BLaER1 (cell line): ENCODE data around the gene TRIM32.

ENCODE experiments used
- H3K27ac ChIP-seq: shearing (Covaris generic); formaldehyde crosslinking; 2 replicates; pipeline ENCODE4 v1.8.1; 2022
- H3K27me3 ChIP-seq: shearing (Covaris generic); formaldehyde crosslinking; 2 replicates; pipeline ENCODE4 v1.8.1; 2022
- H3K36me3 ChIP-seq: shearing (Covaris generic); formaldehyde crosslinking; 2 replicates; pipeline ENCODE4 v1.8.1; 2022
- H3K4me1 ChIP-seq: shearing (Covaris generic); formaldehyde crosslinking; 2 replicates; pipeline ENCODE4 v1.8.1; 2022
- H3K4me2 ChIP-seq: shearing (Covaris generic); formaldehyde crosslinking; 2 replicates; pipeline ENCODE4 v1.8.1; 2022
- H3K4me3 ChIP-seq: shearing (Covaris generic); formaldehyde crosslinking; 2 replicates; pipeline ENCODE4 v1.8.1; 2022
- H3K9ac ChIP-seq: shearing (Covaris generic); formaldehyde crosslinking; 2 replicates; pipeline ENCODE4 v1.8.1; 2022
- H3K9me3 ChIP-seq: shearing (Covaris generic); formaldehyde crosslinking; 2 replicates; pipeline ENCODE4 v1.8.1; 2022
- H4K20me1 ChIP-seq: shearing (Covaris generic); formaldehyde crosslinking; 2 replicates; pipeline ENCODE4 v1.8.1; 2022
- Cebpa-rat ChIP-seq: shearing (Covaris generic); IDR thresholded peaks from 2 replicates; pipeline ENCODE4 v1.8.1; 2022

The TRIM32 gene

DNA sequence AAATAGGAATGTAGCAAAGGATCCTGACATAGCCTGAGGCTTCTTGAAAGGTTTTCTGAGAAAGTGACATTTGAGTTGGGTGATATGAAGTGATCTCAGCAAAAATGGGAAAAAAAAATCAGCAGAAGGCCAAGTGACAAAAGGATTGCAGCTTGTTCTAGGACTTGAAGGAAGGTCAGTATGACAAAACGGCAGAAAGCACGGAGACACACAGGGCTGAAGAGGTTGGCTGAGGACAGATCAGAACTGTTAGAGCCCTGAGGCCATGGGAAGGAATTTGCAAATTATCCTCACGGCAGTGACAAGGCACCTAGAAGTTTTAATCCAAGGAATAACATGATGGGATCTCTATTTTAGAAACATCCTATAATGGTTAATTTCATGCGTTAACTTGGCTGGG lies 31.0 kb downstream of the TRIM32 start:
- Histone ChIP-seq H3K27ac (no peak overlapping the region), H3K4me3 (no peak overlapping the region), H3K4me1 (peaks cover 24% of the 10 kb centered on the region), H3K27me3 (no peaks in the 10 kb centered on the region), H3K9ac (no peak overlapping the region), H3K9me3 (no peaks in the 10 kb centered on the region), H4K20me1 (no peaks in the 10 kb centered on the region), H3K4me2 (no peak overlapping the region), H3K36me3 (no peaks in the 10 kb centered on the region)
- TF ChIP-seq Cebpa-rat, result no peak

DNA sequence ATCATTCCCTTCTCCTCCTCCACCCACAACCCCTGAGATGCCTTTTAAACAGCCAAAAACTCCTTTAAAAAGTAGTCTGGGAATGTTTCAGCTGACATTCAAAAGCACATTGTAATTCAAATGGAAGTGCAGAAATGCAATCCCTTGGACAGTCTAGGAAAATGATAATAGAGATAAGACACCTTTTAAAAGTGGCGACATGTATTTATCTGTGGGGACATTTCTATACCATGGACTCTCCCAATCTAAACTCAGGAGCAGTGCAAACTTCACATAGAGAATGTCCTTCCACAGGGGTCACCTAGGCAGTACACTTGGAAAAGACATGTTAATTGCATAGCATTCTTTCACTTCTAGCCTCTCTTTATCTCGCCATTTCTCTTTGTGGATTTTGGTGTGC lies 33.0 kb downstream of the TRIM32 start:
- H3K27me3 ChIP-seq, result no peaks in the 10 kb centered on the region
- TF ChIP-seq Cebpa-rat, result no peak
- H3K36me3 ChIP-seq, result no peaks in the 10 kb centered on the region
- H3K4me1 ChIP-seq, result peaks cover 24% of the 10 kb centered on the region
- no peaks in the 10 kb centered on the region for H3K9me3 ChIP-seq
- H3K4me2 ChIP-seq, result no peak overlapping the region
- no peak overlapping the region for H3K4me3 ChIP-seq
- H3K27ac ChIP-seq, result no peak overlapping the region
- H3K9ac ChIP-seq, result no peak overlapping the region
- no peaks in the 10 kb centered on the region for H4K20me1 ChIP-seq

DNA sequence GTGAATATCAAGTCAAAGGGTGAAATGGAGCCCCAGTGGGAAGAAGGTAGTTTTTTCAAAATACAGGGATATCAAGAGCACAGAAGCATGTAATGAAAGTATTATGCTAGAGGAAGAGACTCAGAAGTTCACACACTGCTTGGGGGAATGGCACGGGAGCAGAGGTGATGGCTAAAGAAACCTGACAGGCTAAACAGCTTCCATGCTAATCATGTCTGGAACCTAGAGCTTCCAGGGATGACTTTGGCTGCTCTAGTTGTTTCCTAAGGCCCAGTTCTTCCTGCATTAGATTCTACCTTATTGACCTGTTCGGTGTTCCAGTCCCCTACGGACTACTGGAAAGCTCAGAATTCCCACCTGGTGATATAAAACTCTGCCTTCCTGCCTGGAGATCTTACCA lies 34.3 kb downstream of the TRIM32 start:
- H3K27me3 ChIP-seq, result no peaks in the 10 kb centered on the region
- no peak for TF ChIP-seq Cebpa-rat
- H3K27ac ChIP-seq, result no peak overlapping the region
- peaks cover 20% of the 10 kb centered on the region for H3K4me1 ChIP-seq
- no peaks in the 10 kb centered on the region for H3K36me3 ChIP-seq
- no peaks in the 10 kb centered on the region for H3K9me3 ChIP-seq
- no peaks in the 10 kb centered on the region for H4K20me1 ChIP-seq
- H3K4me3 ChIP-seq, result no peak overlapping the region
- H3K9ac ChIP-seq, result no peak overlapping the region
- H3K4me2 ChIP-seq, result no peak overlapping the region

DNA sequence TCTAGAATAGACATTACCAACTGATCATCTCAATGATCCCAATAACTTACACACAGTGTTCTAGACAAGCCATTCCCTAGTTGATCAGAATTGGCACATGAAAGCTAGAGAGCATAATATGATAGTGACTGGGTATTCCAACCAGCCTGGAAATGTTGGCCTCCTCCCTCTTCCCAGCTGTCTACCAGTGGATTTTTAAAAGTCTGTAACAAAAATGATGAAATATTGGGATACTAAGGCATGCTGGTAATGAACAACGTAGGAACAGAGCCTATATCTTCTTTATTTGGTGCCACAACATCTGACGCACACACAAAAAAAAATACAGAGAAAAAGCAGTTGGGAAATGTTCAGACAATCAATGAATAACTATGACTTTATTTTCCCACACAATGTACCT lies 34.8 kb downstream of the TRIM32 start:
- Histone ChIP-seq H3K9me3 (no peaks in the 10 kb centered on the region), H3K27me3 (no peaks in the 10 kb centered on the region), H3K4me1 (peaks cover 14% of the 10 kb centered on the region), H3K4me2 (no peak overlapping the region), H4K20me1 (no peaks in the 10 kb centered on the region), H3K9ac (no peak overlapping the region), H3K4me3 (no peak overlapping the region), H3K36me3 (no peaks in the 10 kb centered on the region), H3K27ac (no peak overlapping the region)
- TF ChIP-seq Cebpa-rat, result no peak

DNA sequence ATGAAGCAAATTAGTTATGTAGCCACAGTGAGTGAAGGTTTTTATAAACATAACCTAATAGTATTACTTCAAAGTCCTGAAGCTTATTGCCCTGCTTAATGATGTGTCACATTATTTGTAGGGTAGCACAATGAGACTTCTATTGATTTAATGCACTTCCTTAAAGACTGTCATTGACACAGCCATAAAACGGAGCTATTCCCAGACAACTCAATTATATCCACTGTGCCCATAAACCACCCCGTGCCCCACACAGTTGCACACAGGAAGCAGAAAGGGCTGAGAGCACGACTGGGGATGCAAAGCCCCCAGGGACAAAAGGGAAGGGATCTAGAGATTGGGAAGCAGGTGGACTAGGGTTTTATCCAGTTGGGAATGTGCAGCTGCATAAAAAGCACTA lies 37.0 kb downstream of the TRIM32 start:
- no peak for TF ChIP-seq Cebpa-rat
- Histone ChIP-seq H4K20me1 (no peaks in the 10 kb centered on the region), H3K4me3 (no peak overlapping the region), H3K4me2 (no peak overlapping the region), H3K9me3 (no peaks in the 10 kb centered on the region), H3K4me1 (peaks cover 3% of the 10 kb centered on the region; the same call in 1 of the 2 replicates), H3K36me3 (no peaks in the 10 kb centered on the region), H3K27me3 (no peaks in the 10 kb centered on the region), H3K9ac (no peak overlapping the region), H3K27ac (no peak overlapping the region)

DNA sequence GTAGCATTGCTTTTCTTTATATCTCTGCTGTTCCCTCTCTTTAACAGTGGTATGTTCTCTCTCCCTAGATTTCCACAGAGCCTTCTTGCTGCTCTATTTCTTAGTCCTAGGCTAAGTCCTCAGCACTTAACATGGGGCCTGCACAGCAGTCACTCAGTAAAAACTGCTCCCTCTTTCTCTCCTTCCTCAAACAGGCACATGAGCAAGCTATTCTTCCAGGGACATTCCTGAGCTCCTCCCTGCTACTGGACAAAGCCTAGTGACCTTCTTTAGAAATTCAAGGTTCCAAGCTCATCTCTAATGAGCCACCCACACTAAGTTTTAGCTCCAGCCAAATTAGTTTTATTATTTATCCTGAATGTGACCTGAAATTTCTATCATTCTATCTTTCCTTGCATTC lies 39.5 kb downstream of the TRIM32 start:
- no peaks in the 10 kb centered on the region for H3K4me1 ChIP-seq
- no peak overlapping the region for H3K4me3 ChIP-seq
- H3K9ac ChIP-seq, result no peak overlapping the region
- H3K4me2 ChIP-seq, result no peak overlapping the region
- no peak for TF ChIP-seq Cebpa-rat
- H3K36me3 ChIP-seq, result no peaks in the 10 kb centered on the region
- no peak overlapping the region for H3K27ac ChIP-seq
- H4K20me1 ChIP-seq, result no peaks in the 10 kb centered on the region
- H3K9me3 ChIP-seq, result no peaks in the 10 kb centered on the region
- no peaks in the 10 kb centered on the region for H3K27me3 ChIP-seq

DNA sequence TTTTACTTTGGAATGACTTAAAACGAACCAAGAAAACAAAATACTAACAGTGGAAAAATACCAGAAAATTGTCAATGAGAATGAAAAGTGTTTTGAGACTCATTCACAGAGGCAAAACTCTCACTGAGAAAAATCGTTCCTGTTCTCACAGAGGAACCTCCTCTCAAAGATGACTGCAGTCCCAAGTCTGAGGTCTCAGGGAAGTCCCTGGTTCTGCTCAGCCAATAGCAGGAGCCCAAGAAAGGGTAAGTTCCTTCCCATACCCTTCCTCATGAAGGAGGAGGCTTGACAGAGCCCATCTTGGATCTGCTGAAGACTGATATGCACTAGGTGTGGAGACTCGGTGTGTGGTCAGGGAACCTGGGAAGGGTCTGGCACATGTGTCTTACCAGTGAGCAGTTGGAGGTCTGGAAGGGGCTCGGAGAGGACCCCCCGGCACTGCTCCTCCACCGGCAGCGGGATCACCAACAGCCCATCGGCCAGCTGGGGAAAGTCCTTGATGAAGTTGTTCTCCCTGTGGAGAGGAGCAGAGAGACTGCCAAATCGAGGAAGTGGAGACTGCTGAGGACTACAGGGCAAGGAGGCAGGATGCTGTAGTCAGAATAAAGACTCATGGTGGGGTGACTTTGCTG lies 46.0 kb downstream of the TRIM32 start:
- Histone ChIP-seq H4K20me1 (no peaks in the 10 kb centered on the region), H3K27me3 (no peaks in the 10 kb centered on the region), H3K9me3 (no peaks in the 10 kb centered on the region), H3K27ac (no peak overlapping the region), H3K4me1 (no peaks in the 10 kb centered on the region), H3K4me3 (no peak overlapping the region), H3K9ac (no peak overlapping the region), H3K36me3 (no peaks in the 10 kb centered on the region), H3K4me2 (no peak overlapping the region)
- TF ChIP-seq Cebpa-rat, result no peak

DNA sequence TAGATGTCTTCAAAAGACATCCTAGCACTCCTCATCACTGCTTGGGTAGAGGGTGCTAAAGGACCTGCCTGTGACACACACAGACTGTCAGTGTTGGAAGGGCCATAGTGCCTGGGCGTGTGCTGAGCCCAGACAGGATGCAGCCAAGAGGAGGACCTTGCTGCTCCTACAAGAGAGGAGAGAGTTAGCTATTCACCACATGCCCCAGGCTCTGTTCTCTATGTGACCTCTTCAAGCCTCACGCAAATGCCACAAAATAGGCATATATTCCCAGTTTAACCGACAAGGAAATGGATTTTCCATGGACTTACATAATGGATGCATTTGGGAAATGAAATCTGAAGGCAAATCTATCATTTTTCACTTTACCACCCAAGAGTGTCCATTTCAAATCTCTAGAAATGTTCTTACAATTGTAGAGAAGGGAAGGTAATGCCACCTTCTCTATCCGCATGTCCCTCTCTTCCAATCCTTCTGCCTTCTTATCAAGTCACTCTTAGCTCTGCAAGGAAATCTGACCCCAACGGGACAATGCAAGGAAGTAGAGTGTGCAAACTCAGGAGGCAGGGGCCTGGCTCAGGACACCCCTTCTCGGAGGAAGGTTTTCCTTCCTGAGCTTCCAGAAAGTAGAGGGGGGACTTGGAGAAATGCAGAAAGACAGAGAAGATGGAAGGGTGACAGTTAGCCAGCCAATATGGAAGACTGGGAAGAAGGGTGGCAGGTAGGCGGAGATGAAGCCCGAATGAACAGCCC lies 49.5 kb downstream of the TRIM32 start:
- no peaks in the 10 kb centered on the region for H4K20me1 ChIP-seq
- H3K36me3 ChIP-seq, result no peaks in the 10 kb centered on the region
- H3K9me3 ChIP-seq, result no peaks in the 10 kb centered on the region
- no peak overlapping the region for H3K9ac ChIP-seq
- H3K4me1 ChIP-seq, result no peaks in the 10 kb centered on the region
- no peaks in the 10 kb centered on the region for H3K27me3 ChIP-seq
- H3K4me2 ChIP-seq, result no peak overlapping the region
- H3K4me3 ChIP-seq, result no peak overlapping the region
- no peak overlapping the region for H3K27ac ChIP-seq
- TF ChIP-seq Cebpa-rat, result no peak

DNA sequence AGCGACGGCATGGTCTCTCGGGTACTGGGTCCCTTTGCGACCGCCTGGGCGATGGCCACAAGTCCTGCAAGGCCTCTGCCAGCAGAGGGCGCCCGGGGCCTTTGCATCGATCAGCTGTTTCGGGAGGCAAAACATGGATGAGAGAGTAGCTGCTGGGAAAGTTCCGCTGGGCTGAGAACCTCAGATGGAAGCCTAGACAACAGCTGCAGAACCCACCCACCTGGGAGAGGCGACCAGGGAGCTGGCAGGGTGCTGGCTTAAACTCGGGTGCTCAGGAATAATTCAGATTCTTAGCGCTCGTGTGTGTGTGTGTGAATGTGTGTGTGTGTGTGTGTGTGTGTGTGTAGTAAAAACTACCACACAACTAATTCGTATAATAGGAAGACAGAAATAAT lies 50.0 kb downstream of the TRIM32 start:
- no peak overlapping the region for H3K27ac ChIP-seq
- no peaks in the 10 kb centered on the region for H3K9me3 ChIP-seq
- H3K4me1 ChIP-seq, result no peaks in the 10 kb centered on the region
- no peaks in the 10 kb centered on the region for H3K27me3 ChIP-seq
- H3K4me3 ChIP-seq, result no peak overlapping the region
- no peaks in the 10 kb centered on the region for H4K20me1 ChIP-seq
- H3K36me3 ChIP-seq, result no peaks in the 10 kb centered on the region
- H3K4me2 ChIP-seq, result no peak overlapping the region
- no peak for TF ChIP-seq Cebpa-rat
- no peak overlapping the region for H3K9ac ChIP-seq

DNA sequence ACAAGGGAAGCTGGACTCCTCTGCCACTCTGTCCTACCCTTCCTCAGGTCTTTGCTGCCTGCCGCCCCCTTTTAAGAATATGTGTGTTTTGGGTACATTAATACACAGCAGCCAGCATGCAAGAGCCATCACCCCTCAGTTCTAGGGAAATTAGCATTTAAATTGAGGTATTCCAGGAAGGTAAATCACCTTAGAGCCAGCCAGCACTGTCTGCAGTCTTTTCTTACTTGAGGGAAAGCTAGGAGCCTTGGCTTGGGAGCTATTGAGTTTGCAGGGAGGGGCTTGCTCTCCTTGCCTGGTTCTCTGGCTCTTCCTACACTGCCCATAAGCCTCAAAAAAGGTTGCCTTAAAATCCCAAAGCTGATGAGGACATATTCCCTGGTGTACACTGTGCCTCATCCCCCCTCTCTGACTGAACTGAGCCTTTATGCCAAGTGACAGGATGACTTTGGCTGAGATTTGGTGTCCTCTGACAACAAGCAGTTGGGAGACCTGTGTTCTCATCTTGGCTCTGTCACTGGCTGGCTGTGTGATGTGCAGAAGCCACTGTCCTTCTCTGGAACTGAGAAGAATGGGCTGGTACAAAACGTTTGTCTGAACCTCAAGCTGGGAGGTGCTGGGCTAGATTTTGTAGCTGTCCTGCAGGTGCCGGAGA lies 54.1 kb downstream of the TRIM32 start:
- Histone ChIP-seq H3K9me3 (no peaks in the 10 kb centered on the region), H3K36me3 (no peaks in the 10 kb centered on the region), H3K4me2 (no peak overlapping the region), H4K20me1 (no peaks in the 10 kb centered on the region), H3K4me1 (no peaks in the 10 kb centered on the region), H3K4me3 (no peak overlapping the region), H3K27me3 (no peaks in the 10 kb centered on the region), H3K9ac (no peak overlapping the region), H3K27ac (no peak overlapping the region)
- TF ChIP-seq Cebpa-rat, result no peak
